H9 (cell line): ENCODE data around the gene GRID2. TPM values are rescaled to one million over a fixed set of nuclear protein-coding genes. Genes with fewer than 3 reads are reported as not detected.

Experiments used
- DNase-seq: peaks from one replicate; pipeline ENCODE4 v3.0.0-alpha.2; 2017
- H2AFZ ChIP-seq: one replicate; pipeline ENCODE4 v1.6.1; 2013; ENCODE audit warnings: mild to moderate bottlenecking, low read length, control low read depth, moderate library complexity
- H2AK5ac ChIP-seq: 2 replicates; pipeline ENCODE4 v1.6.1; 2013; ENCODE audit warnings: low read length, control low read depth, mixed read lengths; ENCODE audit not compliant: insufficient read length
- H2BK120ac ChIP-seq: one replicate; pipeline ENCODE4 v1.6.1; 2013; ENCODE audit warnings: low read depth, mild to moderate bottlenecking, low read length, control low read depth, inconsistent platforms; ENCODE audit not compliant: poor library complexity, severe bottlenecking
- H2BK12ac ChIP-seq: 2 replicates; pipeline ENCODE4 v1.6.1; 2013; ENCODE audit warnings: low read length, control low read depth, mixed read lengths, low read depth; ENCODE audit not compliant: insufficient read length
- H2BK15ac ChIP-seq: 2 replicates; pipeline ENCODE4 v1.6.1; 2013; ENCODE audit warnings: low read depth, low read length, control low read depth
- H2BK20ac ChIP-seq: one replicate; pipeline ENCODE4 v1.6.1; 2013; ENCODE audit warnings: low read depth, mild to moderate bottlenecking, low read length, control low read depth, inconsistent platforms; ENCODE audit not compliant: poor library complexity, severe bottlenecking
- H2BK5ac ChIP-seq: 2 replicates; pipeline ENCODE4 v1.6.1; 2013; ENCODE audit warnings: low read length, control low read depth, mixed read lengths; ENCODE audit not compliant: insufficient read length
- H3K14ac ChIP-seq: 2 replicates; pipeline ENCODE4 v1.6.1; 2013; ENCODE audit warnings: low read length, control low read depth; ENCODE audit not compliant: insufficient read depth
- H3K18ac ChIP-seq: 2 replicates; pipeline ENCODE4 v1.6.1; 2013; ENCODE audit warnings: low read depth, mild to moderate bottlenecking, mixed read lengths, low read length, control low read depth; ENCODE audit not compliant: insufficient read length
- H3K23ac ChIP-seq: 2 replicates; pipeline ENCODE4 v1.6.1; 2013; ENCODE audit warnings: low read length, control low read depth, mixed read lengths, low read depth; ENCODE audit not compliant: insufficient read length
- H3K23me2 ChIP-seq: 2 replicates; pipeline ENCODE4 v1.6.1; 2013; ENCODE audit warnings: low read depth, mild to moderate bottlenecking, mixed read lengths, low read length, control low read depth; ENCODE audit not compliant: insufficient read length, poor library complexity, severe bottlenecking
- H3K27ac ChIP-seq: 2 replicates; pipeline ENCODE4 v1.5.1; 2013; ENCODE audit warnings: low read length, control low read depth, mixed read lengths, low read depth; ENCODE audit not compliant: insufficient read length
- H3K27me3 ChIP-seq: 2 replicates; pipeline ENCODE4 v1.6.1; 2013; ENCODE audit warnings: low read length, control low read depth, inconsistent platforms; ENCODE audit not compliant: insufficient read depth
- H3K4ac ChIP-seq: 2 replicates; pipeline ENCODE4 v1.6.1; 2013; ENCODE audit warnings: low read depth, mild to moderate bottlenecking, control low read depth, inconsistent platforms, low read length, moderate library complexity
- H3K4me1 ChIP-seq: 2 replicates; pipeline ENCODE4 v1.6.1; 2013; ENCODE audit warnings: low read length, control low read depth, inconsistent platforms; ENCODE audit not compliant: insufficient read depth
- H3K4me2 ChIP-seq: 2 replicates; pipeline ENCODE4 v1.6.1; 2013; ENCODE audit warnings: low read length, control low read depth, mixed read lengths; ENCODE audit not compliant: insufficient read length, insufficient read depth
- H3K56ac ChIP-seq: 2 replicates; pipeline ENCODE4 v1.6.1; 2013; ENCODE audit warnings: low read depth, mild to moderate bottlenecking, mixed read lengths, low read length, control low read depth; ENCODE audit not compliant: insufficient read length
- H3K79me1 ChIP-seq: 2 replicates; pipeline ENCODE4 v1.6.1; 2013; ENCODE audit warnings: low read depth, mild to moderate bottlenecking, moderate library complexity, low read length, control low read depth, inconsistent platforms; ENCODE audit not compliant: insufficient read depth, poor library complexity, severe bottlenecking
- H3K79me2 ChIP-seq: 2 replicates; pipeline ENCODE4 v1.6.1; 2013; ENCODE audit warnings: low read length, control low read depth, inconsistent platforms; ENCODE audit not compliant: insufficient read depth
- H3K9ac ChIP-seq: 2 replicates; pipeline ENCODE4 v1.6.1; 2013; ENCODE audit warnings: low read length, control low read depth, mixed read lengths; ENCODE audit not compliant: insufficient read length; ENCODE audit errors: extremely low read depth
- H3K9me3 ChIP-seq: one replicate; pipeline ENCODE4 v1.6.1; 2013; ENCODE audit warnings: low read depth, low read length, inconsistent platforms; ENCODE audit not compliant: control insufficient read depth
- H3T11ph ChIP-seq: one replicate; pipeline ENCODE4 v1.6.1; 2013; ENCODE audit warnings: mild to moderate bottlenecking, low read length, control low read depth, inconsistent platforms
- H4K20me1 ChIP-seq: one replicate; pipeline ENCODE4 v1.6.1; 2013; ENCODE audit not compliant: control insufficient read depth, insufficient read length, insufficient read depth
- H4K5ac ChIP-seq: 2 replicates; pipeline ENCODE4 v1.6.1; 2013; ENCODE audit warnings: low read depth, mild to moderate bottlenecking, mixed read lengths, low read length, control low read depth; ENCODE audit not compliant: insufficient read length
- H4K8ac ChIP-seq: replicated peaks from 2 replicates; pipeline ENCODE4 v1.6.1; 2013; ENCODE audit warnings: low read length, control low read depth, mixed read lengths, low read depth; ENCODE audit not compliant: insufficient read length
- H4K91ac ChIP-seq: 2 replicates; pipeline ENCODE4 v1.6.1; 2013; ENCODE audit warnings: low read depth, mild to moderate bottlenecking, moderate library complexity, mixed read lengths, low read length, control low read depth; ENCODE audit not compliant: insufficient read length
- H3K27ac Mint-ChIP-seq, 3 experiments: 2 replicates in 2 of 3; 3 replicates in 1 of 3; pipeline ENCODE4 v1.8.0; 2020 to 2021; ENCODE audit warnings: mixed read lengths in 3 of 3, mild to moderate bottlenecking in 1 of 3, moderate library complexity in 1 of 3
- H3K27me3 Mint-ChIP-seq: 2 replicates; pipeline ENCODE4 v1.8.0; 2021; ENCODE audit warnings: low read depth, mild to moderate bottlenecking, moderate library complexity, mixed read lengths
- H3K36me3 Mint-ChIP-seq, 3 experiments: 2 replicates in 2 of 3; 3 replicates in 1 of 3; pipeline ENCODE4 v1.8.0; 2020 to 2021; ENCODE audit warnings: low read depth in 3 of 3, mixed read lengths in 3 of 3; ENCODE audit not compliant: insufficient read depth in 1 of 3
- H3K4me1 Mint-ChIP-seq, 2 experiments: 2 replicates each; pipeline ENCODE4 v1.8.0; 2020; ENCODE audit warnings: mixed read lengths in 2 of 2
- H3K4me3 Mint-ChIP-seq, 2 experiments: 2 replicates in 1 of 2; 3 replicates in 1 of 2; pipeline ENCODE4 v1.8.0; 2020 to 2021; ENCODE audit warnings: mild to moderate bottlenecking in 2 of 2, mixed read lengths in 2 of 2, moderate library complexity in 1 of 2
- H3K9me3 Mint-ChIP-seq, 2 experiments: 2 replicates in 1 of 2; 3 replicates in 1 of 2; pipeline ENCODE4 v1.8.0; 2020; ENCODE audit warnings: mild to moderate bottlenecking in 2 of 2, mixed read lengths in 2 of 2, moderate library complexity in 1 of 2
- CTCF ChIP-seq: fragments of 200-600 bp; sonication (generic); conservative IDR thresholded peaks from 3 replicates; pipeline ENCODE4 v1.8.0; 2021; ENCODE audit warnings: antibody characterized with exemption, mild to moderate bottlenecking
- total RNA-seq: library from RNA; stranded (reverse); gene quantifications from 2 replicates; pipeline ENCODE4 v1.2.1, GENCODE V29; 2021

GRID2 gene
- total RNA-seq, 1 experiment from 2014 or later: 21.8 TPM

DNA sequence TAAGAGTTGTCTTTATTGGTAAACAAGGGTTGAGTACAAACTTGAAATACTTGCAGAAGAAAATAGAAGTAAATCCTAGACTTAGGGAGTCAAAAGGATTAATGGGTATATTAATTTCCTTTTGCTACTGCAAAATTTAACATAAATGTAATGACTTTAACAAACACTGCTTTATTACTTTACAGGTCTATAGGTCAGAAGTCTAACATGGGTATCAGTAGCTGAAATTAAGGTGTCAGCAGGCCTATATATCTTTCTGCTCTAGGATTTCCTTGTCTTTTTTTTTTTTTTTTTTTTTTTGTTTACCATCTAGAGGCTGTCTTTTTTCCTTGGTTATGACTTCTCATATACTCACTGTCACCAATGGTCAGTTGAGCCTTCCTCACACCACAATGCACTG lies 220.4 kb downstream of the GRID2 start:
- no peak overlapping the region for H3K4ac ChIP-seq
- no peaks in the 10 kb centered on the region for H3K79me1 ChIP-seq
- H3K27ac ChIP-seq: no peak overlapping the region
- no peak for DNase-seq
- no peak overlapping the region for H3T11ph ChIP-seq
- no peaks in the 10 kb centered on the region for H4K20me1 ChIP-seq
- Mint-ChIP-seq H3K36me3 (no peaks in the 10 kb centered on the region), H3K4me3 (no peak overlapping the region), H3K27ac (no peak overlapping the region), H3K27me3 (no peaks in the 10 kb centered on the region), H3K4me1 (peaks cover 19 to 22% of the 10 kb centered on the region in 2 experiments), H3K9me3 (no peaks in the 10 kb centered on the region)
- no peak for TF ChIP-seq CTCF
- H3K4me1 ChIP-seq: peaks cover 16% of the 10 kb centered on the region
- H3K27me3 ChIP-seq: no peaks in the 10 kb centered on the region
- no peak overlapping the region for H2BK120ac ChIP-seq
- no peak overlapping the region for H3K23ac ChIP-seq
- no peak overlapping the region for H3K9ac ChIP-seq
- H3K14ac ChIP-seq: no peak overlapping the region
- no peak overlapping the region for H2BK12ac ChIP-seq
- H4K91ac ChIP-seq: no peak overlapping the region
- no peak overlapping the region for H2BK20ac ChIP-seq
- no peak overlapping the region for H4K8ac ChIP-seq
- H3K56ac ChIP-seq: no peak overlapping the region
- no peak overlapping the region for H2BK15ac ChIP-seq
- H2AK5ac ChIP-seq: no peak overlapping the region
- H3K79me2 ChIP-seq: peaks cover 5% of the 10 kb centered on the region; the same call in 1 of the 2 replicates
- H3K9me3 ChIP-seq: no peaks in the 10 kb centered on the region
- no peak overlapping the region for H4K5ac ChIP-seq
- no peak overlapping the region for H3K4me2 ChIP-seq
- H3K23me2 ChIP-seq: no peaks in the 10 kb centered on the region
- H2AFZ ChIP-seq: no peak overlapping the region
- no peak overlapping the region for H3K18ac ChIP-seq
- H2BK5ac ChIP-seq: no peak overlapping the region
